Parathyroid adenoma (tissue), 2 donors: ENCODE measurements around the gene EPHA4.

Experiments
- H2AFZ ChIP-seq: fragments of 300-600 bp; sonication (generic); one replicate; pipeline ENCODE4 v1.7.0; 2017; ENCODE audit warnings: antibody characterized with exemption, mild to moderate bottlenecking
- H3K27ac ChIP-seq: fragments of 300-600 bp; sonication (generic); one replicate; pipeline ENCODE4 v1.7.0; 2017
- H3K27me3 ChIP-seq: fragments of 300-600 bp; sonication (generic); one replicate; pipeline ENCODE4 v1.7.0; 2017; ENCODE audit warnings: low read length; ENCODE audit not compliant: control insufficient read depth, insufficient read depth
- H3K36me3 ChIP-seq: fragments of 300-600 bp; sonication (generic); one replicate; pipeline ENCODE4 v1.7.0; 2017; ENCODE audit warnings: low read length; ENCODE audit not compliant: control insufficient read depth, insufficient read depth
- H3K4me1 ChIP-seq: fragments of 300-600 bp; sonication (generic); one replicate; pipeline ENCODE4 v1.7.0; 2017; ENCODE audit warnings: control low read depth
- H3K4me2 ChIP-seq: fragments of 300-600 bp; sonication (generic); one replicate; pipeline ENCODE4 v1.7.0; 2017; ENCODE audit warnings: low read length
- H3K4me3 ChIP-seq: fragments of 300-600 bp; sonication (generic); one replicate; pipeline ENCODE4 v1.7.0; 2017; ENCODE audit warnings: low read depth, low read length
- H3K79me2 ChIP-seq: fragments of 300-600 bp; sonication (generic); one replicate; pipeline ENCODE4 v1.7.0; 2017; ENCODE audit warnings: control low read depth
- H3K9ac ChIP-seq: fragments of 300-600 bp; sonication (generic); one replicate; pipeline ENCODE4 v1.7.0; 2017; ENCODE audit warnings: mild to moderate bottlenecking
- H3K9me3 ChIP-seq: fragments of 300-600 bp; sonication (generic); one replicate; pipeline ENCODE4 v1.7.0; 2017; ENCODE audit warnings: low read length; ENCODE audit not compliant: control insufficient read depth
- TF ChIP-seq, protein P1 (sequence below): fragments of 300-600 bp; sonication (generic); IDR thresholded peaks from one replicate; pipeline ENCODE4 v1.7.0; 2017; ENCODE audit warnings: antibody characterized with exemption, mild to moderate bottlenecking
- donor health status: primary hyperparathyroidism.

EPHA4 gene

DNA sequence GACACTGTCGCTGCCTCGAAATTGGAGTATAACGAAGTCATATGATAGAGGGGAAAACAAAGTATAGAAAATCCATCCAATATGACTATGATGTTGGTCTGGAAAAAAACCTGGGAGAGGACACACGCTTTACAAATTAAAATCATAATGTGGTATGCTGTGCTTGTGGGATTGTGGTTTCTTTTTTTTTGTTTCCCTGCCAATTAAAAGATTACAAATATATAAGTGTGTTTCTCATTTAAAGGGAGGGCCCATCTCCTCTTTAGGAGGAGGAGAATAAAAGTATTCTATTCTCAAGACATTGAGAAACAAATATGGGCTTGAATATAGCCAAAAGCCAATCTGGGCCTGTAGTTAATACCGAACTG is 86.6 kb downstream of the EPHA4 start:
- Histone ChIP-seq H3K4me2 (no peak overlapping the region), H3K36me3 (no peaks in the 10 kb centered on the region), H3K27ac (no peak overlapping the region), H3K4me1 (no peaks in the 10 kb centered on the region), H3K27me3 (no peaks in the 10 kb centered on the region), H3K79me2 (no peaks in the 10 kb centered on the region), H3K4me3 (no peak overlapping the region), H3K9ac (no peak overlapping the region), H2AFZ (no peak overlapping the region), H3K9me3 (no peaks in the 10 kb centered on the region)
- TF ChIP-seq, protein P1, sequence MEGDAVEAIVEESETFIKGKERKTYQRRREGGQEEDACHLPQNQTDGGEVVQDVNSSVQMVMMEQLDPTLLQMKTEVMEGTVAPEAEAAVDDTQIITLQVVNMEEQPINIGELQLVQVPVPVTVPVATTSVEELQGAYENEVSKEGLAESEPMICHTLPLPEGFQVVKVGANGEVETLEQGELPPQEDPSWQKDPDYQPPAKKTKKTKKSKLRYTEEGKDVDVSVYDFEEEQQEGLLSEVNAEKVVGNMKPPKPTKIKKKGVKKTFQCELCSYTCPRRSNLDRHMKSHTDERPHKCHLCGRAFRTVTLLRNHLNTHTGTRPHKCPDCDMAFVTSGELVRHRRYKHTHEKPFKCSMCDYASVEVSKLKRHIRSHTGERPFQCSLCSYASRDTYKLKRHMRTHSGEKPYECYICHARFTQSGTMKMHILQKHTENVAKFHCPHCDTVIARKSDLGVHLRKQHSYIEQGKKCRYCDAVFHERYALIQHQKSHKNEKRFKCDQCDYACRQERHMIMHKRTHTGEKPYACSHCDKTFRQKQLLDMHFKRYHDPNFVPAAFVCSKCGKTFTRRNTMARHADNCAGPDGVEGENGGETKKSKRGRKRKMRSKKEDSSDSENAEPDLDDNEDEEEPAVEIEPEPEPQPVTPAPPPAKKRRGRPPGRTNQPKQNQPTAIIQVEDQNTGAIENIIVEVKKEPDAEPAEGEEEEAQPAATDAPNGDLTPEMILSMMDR: no peak

DNA sequence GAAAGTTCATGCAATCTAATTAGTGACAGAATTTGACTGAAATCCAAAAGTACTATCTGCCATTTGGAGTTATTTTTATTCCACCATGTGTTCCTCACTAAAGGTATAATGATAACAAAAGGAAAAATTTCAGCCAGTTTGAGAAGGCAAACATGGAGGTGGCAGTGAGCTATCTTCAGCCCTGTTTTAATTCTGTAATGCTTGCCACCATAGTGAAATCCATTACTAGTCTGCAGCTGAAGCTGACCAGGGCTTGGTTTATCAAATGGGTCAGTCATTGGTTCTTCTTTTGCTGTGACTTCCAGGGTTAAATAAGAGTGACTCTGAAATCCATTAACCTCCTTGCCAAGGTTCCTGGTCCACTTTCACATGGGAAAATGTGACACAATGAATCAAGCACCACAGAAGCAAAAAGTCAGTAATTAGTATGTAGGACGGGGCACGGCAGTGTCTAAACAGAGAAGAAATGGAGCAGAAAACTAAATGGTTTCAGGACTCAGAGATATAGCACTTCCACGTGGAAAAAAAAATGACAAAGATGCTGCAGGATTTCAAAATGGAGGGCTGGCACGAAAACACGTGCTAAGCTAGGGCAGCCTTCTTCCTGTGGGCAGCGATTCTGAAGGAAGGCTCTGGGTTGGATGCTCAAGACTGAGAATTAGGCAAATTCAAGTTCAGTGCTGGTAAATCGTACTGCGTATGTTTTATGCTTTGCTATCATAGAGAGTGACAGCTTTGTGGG is 87.2 kb downstream of the EPHA4 start:
- Histone ChIP-seq H3K9ac (no peak overlapping the region), H3K9me3 (no peaks in the 10 kb centered on the region), H3K27ac (no peak overlapping the region), H2AFZ (no peak overlapping the region), H3K27me3 (no peaks in the 10 kb centered on the region), H3K79me2 (no peaks in the 10 kb centered on the region), H3K4me3 (no peak overlapping the region), H3K4me1 (no peaks in the 10 kb centered on the region), H3K4me2 (no peak overlapping the region), H3K36me3 (no peaks in the 10 kb centered on the region)
- TF ChIP-seq, protein P1: no peak

DNA sequence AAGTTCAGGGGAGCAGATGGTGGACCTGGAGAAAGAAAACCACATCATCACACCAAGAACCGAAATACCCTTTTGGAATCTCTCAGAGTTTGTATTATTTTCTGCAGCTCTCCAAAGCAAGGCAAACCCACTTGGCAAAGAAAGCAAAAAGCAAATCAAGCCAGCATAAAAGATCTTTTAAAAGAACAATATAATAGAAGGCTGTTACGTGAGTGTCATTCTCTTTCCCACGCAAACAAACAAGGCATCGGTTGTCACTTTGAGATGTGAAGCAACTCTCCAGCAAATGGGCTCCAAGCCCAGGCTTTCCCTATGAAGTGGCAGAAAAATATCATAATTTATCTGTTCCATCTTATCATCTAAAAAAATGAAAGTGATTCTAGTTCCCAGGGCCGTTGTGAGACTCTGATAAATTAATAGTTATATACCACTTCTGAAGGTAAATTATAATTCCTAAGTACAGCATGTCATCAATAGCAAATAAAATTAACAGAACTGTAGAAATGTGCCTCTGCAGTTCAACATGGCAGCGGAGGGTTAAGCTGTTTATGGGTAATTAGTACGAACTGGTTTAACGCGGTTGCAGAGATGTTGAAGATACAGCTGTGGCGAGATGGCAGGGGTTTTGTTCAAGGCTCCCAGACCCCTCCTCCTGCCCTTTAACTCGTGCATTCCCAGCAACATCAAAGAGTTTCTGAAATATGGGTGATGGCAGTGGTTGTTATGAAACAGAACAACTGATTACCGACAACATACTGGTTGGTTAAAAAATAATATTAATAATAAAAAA is 89.2 kb downstream of the EPHA4 start:
- TF ChIP-seq, protein P1: no peak

DNA sequence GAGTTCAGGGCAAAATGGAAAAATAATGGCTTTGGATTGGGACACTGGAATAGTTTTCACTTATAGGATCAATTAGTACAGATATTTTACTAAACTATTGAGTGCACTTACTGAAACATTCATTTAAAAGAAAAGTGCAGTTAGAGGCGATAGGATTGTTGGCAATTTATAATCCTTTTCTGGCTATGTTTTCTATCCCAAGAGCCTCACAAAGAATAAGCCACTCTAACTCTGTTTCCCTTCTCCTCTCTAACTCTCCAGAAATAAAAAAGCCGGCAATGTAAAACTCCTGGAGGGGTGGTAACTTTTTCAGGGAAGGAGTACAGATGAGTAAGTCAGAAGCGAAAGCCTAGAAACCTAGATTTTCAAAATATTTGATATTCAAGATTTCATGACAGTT is 91.3 kb downstream of the EPHA4 start:
- TF ChIP-seq, protein P1: no peak
- H3K4me2 ChIP-seq: no peak overlapping the region
- H3K4me3 ChIP-seq: no peak overlapping the region
- H3K27me3 ChIP-seq: no peaks in the 10 kb centered on the region
- peaks cover 5% of the 10 kb centered on the region for H3K4me1 ChIP-seq
- H3K36me3 ChIP-seq: no peaks in the 10 kb centered on the region
- no peaks in the 10 kb centered on the region for H3K79me2 ChIP-seq
- H3K9me3 ChIP-seq: no peaks in the 10 kb centered on the region
- H3K9ac ChIP-seq: no peak overlapping the region
- H3K27ac ChIP-seq: no peak overlapping the region
- H2AFZ ChIP-seq: no peak overlapping the region

More for the DNA sequence above, 89.2 kb downstream of the EPHA4 start:
- Histone ChIP-seq H3K9me3 (no peaks in the 10 kb centered on the region), H3K4me1 (peaks cover 5% of the 10 kb centered on the region), H3K79me2 (no peaks in the 10 kb centered on the region), H3K4me3 (no peak overlapping the region), H3K27me3 (no peaks in the 10 kb centered on the region), H3K4me2 (no peak overlapping the region), H3K27ac (no peak overlapping the region), H3K36me3 (no peaks in the 10 kb centered on the region), H2AFZ (no peak overlapping the region), H3K9ac (no peak overlapping the region)
